ENCODE results near the gene OGFOD3.

Gene OGFOD3

GRCh38 chr17:82391496-82392066, 26.8 kb downstream of the OGFOD3 start:
- no peaks in the 10 kb centered on the region; the same call in 1 of the 2 replicates for H3K4me1 ChIP-seq
- TF ChIP-seq CTCF (IDR thresholded peaks at IDR 0.05; ENCODE audit: low read depth, low read length): no peak
- no peaks in the 10 kb centered on the region for H3K27me3 ChIP-seq
- DNase-seq: no peak
- no peaks in the 10 kb centered on the region for H3K9me3 ChIP-seq
- peaks cover 6% of the 10 kb centered on the region for H3K36me3 ChIP-seq
- H3K4me3 ChIP-seq (ENCODE audit: low read depth, low read length): no peak overlapping the region

DNA sequence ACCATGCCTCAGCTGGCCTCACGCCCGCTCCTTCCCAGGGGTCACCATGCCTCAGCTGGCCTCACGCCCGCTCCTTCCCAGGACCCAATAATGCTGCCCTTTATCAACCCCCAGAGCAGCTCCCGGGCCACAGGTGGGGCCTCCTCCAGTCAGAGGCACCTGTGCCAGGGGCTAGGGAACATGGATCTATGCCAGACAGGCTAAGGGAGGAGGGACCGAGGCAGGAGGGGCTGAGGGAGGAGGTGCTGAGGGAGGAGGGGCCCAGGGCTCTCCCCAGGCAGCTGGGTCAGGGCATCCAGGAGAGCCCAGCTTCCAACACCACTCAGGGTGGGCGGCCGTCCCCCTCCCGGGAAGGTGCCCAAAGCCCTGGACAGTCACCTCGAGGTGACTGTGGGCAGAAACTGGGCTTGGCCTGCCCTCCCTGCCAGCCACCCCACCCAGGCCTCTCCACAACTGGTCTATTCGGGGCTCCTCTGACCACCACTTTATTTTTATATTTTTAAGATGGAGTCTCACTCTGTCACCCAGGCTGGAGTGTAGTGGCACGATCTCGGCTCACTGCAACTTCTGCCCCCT, 27.4 kb downstream of the OGFOD3 start:
- Histone ChIP-seq H3K4me3 (ENCODE audit: low read depth, low read length) (no peak overlapping the region), H3K9me3 (no peaks in the 10 kb centered on the region), H3K36me3 (peaks cover 6% of the 10 kb centered on the region), H3K27me3 (no peaks in the 10 kb centered on the region), H3K4me1 (no peaks in the 10 kb centered on the region; the same call in 1 of the 2 replicates)
- TF ChIP-seq CTCF (IDR thresholded peaks at IDR 0.05; ENCODE audit: low read depth, low read length): no peak
- no peak for DNase-seq

DNA sequence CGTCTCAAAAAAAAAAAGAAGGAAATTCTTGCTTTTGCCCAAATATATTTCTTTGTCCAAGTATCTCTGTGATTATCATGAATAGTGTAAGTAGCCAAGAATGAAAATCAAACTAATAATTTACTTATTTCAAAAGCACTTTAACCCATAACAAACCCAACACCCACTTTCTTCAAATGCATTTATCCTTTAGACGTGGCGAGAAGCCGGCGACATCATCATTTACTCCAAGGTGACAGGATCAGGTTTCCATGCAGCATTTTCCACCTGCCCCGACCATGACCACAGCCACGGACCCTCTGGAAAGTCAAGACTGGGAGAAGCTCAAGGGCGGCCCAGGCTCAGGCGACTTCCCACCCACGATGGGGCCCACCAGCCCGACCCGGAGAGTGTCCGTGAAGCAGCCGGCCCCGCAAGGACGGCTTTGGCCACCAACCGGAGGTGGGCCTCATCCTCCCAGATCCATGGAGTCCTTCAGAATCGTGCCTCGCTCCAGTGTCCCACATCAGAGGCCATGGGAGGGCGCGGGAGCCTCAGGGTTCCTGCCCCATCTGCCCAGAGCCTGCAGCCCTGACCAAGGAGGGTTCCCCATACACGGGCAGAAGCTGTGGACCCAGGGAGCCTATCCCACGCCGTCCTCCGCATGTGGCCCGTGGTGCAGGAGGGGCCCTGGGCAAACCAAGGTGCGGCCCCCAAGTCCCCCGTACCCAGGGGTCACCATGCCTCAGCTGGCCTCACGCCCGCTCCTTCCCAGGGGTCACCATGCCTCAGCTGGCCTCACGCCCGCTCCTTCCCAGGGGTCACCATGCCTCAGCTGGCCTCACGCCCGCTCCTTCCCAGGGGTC, 28.1 kb downstream of the OGFOD3 start:
- H3K36me3 ChIP-seq: peaks cover 6% of the 10 kb centered on the region

DNA sequence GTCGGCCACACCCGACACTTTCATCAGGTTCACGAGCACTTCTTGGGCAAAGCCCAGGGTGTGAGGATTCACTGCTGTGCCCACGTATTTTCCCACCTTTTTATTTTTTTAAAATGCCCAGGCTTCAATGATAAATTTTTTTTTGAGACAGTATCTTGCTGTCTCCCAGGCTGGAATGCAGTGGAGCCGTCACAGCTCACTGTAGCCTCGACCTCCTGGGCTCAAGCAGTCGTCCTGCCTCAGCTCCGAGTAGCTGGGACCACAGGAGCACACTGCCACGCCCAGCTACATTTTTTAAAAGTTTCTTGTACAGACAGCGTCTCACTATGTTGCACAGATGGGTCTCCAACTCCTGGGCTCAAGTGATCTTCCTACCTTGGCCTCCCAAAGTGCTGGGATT, 29.0 kb downstream of the OGFOD3 start:
- H3K4me3 ChIP-seq (ENCODE audit: low read depth, low read length): no peak overlapping the region
- no peak for TF ChIP-seq CTCF (IDR thresholded peaks at IDR 0.05; ENCODE audit: low read depth, low read length)
- DNase-seq: no peak

More for the DNA sequence above, 28.1 kb downstream of the OGFOD3 start:
- Histone ChIP-seq H3K4me1 (peaks cover 2% of the 10 kb centered on the region), H3K4me3 (ENCODE audit: low read depth, low read length) (no peak overlapping the region), H3K27me3 (no peaks in the 10 kb centered on the region), H3K9me3 (no peaks in the 10 kb centered on the region)
- no peak for TF ChIP-seq CTCF (IDR thresholded peaks at IDR 0.05; ENCODE audit: low read depth, low read length)
- no peak for DNase-seq

GRCh38 chr17:82388922-82389283, 29.5 kb downstream of the OGFOD3 start:
- Histone ChIP-seq H3K4me1 (peaks cover 11% of the 10 kb centered on the region), H3K27me3 (no peaks in the 10 kb centered on the region), H3K9me3 (no peaks in the 10 kb centered on the region), H3K4me3 (ENCODE audit: low read depth, low read length) (no peak overlapping the region), H3K36me3 (peaks cover 6% of the 10 kb centered on the region)
- TF ChIP-seq CTCF (IDR thresholded peaks at IDR 0.05; ENCODE audit: low read depth, low read length): no peak
- no peak for DNase-seq

More for the DNA sequence above, 29.0 kb downstream of the OGFOD3 start:
- Histone ChIP-seq H3K9me3 (no peaks in the 10 kb centered on the region), H3K27me3 (no peaks in the 10 kb centered on the region), H3K4me1 (peaks cover 6% of the 10 kb centered on the region), H3K36me3 (peaks cover 6% of the 10 kb centered on the region)
